ENCODE results near the gene ZNF565.
"Not testable (repeated sequence)": the region's sequence is repeated elsewhere in the genome, so short reads cannot be mapped to it uniquely, and the experiment has no call there.

Gene ZNF565

GRCh38 chr19:36215276-36216123 is 1.0 kb upstream of the ZNF565 start:
- FAIRE-seq (no peak), DNase-seq (ENCODE audit: insufficient read length, low spot score) (no peak)

DNA sequence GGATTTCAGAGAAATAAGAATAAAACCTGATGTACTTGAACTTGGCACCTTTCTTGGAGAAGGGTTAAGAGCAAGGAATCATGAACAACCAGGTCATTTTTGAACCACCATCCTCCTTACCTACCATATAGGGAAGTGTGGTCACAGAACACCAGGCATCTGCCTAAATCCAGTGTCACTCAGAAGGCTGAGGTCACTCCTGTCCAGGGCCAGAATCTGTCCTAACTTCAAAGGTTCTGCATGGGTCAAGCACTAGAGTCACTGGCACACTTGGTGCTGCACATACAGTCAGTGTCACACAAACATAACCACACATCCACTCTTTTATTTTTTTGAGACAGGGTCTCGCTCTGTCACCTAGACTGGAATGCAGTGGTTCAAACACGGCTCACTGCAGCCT is 1.6 kb downstream of the ZNF565 start:
- FAIRE-seq (no peak), DNase-seq (ENCODE audit: insufficient read length, low spot score) (no peak)

GRCh38 chr19:36210497-36210896 is 4.0 kb downstream of the ZNF565 start:
- DNase-seq (ENCODE audit: insufficient read length, low spot score) (no peak), FAIRE-seq (no peak)

- DNase-seq (ENCODE audit: insufficient read length, low spot score) (no peak), FAIRE-seq (no peak)
Observed at GRCh38 chr19:36209372-36209771, 5.1 kb downstream of the ZNF565 start.

GRCh38 chr19:36207605-36208252 is 6.7 kb downstream of the ZNF565 start:
- FAIRE-seq, result no peak
- DNase-seq (ENCODE audit: insufficient read length, low spot score), result no peak

DNA sequence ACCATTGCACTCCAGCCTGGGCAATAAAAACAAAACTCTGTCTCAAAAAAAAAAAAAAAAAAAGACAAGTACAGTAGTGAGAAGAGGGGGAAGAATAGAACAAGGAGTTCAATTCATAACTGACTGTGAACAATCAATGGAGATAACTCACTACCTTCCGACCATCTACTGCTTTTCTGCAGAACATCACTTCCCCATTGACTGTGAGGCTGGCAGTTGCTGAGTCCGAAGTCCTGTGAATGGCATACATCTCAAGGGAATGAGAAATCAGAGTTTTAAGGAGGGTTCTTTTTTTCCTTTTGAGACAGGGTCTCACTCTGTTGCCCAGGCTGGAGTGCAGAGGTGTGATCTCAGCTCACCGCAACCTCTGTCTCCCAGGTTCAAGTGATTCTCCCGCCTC is 11.2 kb downstream of the ZNF565 start:
- no peak for FAIRE-seq
- no peak for DNase-seq (ENCODE audit: insufficient read length, low spot score)

DNA sequence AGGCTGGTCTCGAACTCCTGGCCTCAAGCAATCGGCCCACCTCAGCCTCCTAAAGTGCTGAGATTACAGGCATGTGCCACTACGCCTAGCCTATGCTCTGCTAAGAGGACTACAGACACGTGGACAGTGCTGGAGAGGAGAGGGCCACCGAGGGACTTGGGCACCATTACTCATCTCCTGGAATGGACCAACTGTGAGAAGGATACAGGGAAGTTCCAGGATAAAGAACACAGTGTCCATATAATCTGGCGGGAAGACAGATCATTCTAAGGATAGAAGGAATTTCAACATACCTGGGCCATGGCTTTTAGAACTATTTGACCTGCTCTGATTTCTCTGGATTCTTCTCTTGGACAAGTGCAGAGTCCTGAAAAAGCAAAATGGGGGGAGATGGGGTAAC is 12.8 kb downstream of the ZNF565 start:
- no peak for DNase-seq (ENCODE audit: insufficient read length, low spot score)
- FAIRE-seq, result no peak

DNA sequence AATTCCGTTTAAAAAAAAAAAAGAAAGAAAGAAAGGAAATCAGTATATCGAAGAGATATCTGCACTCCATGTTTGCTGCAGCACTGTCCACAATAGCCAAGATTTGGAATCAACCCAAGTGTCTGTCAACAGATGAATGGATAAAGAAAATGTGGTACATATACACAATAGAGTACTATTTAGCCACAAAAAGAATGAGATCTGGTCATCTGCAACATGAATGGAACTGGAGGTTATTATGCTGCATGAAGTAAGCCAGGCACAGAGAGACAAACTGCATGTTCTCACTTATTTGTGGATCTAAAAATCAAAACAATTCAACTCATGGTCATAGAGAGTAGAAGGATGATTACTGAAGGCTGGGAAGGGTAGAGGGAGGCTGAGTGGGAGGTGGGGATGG is 16.3 kb downstream of the ZNF565 start:
- DNase-seq (ENCODE audit: insufficient read length, low spot score) (no peak), FAIRE-seq (no peak)

- DNase-seq (ENCODE audit: insufficient read length, low spot score) (no peak), FAIRE-seq (no peak)
Observed at GRCh38 chr19:36196249-36196648, 18.2 kb downstream of the ZNF565 start.

GRCh38 chr19:36186722-36187121 is 27.7 kb downstream of the ZNF565 start:
- not testable (repeated sequence) for DNase-seq (ENCODE audit: insufficient read length, low spot score); FAIRE-seq

DNA sequence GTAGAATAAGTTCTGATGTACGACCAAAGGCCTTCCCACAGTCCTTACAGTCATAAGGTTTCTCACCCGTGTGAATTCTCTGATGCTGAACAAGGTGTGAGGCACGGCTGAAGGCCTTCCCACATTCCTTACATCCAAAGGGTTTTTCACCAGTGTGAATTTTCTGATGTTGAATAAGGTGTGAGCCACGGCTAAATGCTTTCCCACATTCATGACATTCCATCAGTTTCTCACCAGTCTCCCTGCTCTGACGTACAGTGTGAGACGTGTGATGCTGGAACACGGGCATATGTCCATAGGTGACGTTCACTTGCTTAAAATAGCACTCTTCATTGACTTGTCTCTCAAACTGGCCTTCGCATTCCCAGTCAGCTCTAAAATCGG is 31.2 kb downstream of the ZNF565 start:
- FAIRE-seq, result no peak
- no peak for DNase-seq (ENCODE audit: insufficient read length, low spot score)

GRCh38 chr19:36182612-36183244 is 31.7 kb downstream of the ZNF565 start:
- DNase-seq (ENCODE audit: insufficient read length, low spot score) (no peak), FAIRE-seq (no peak)

- FAIRE-seq; DNase-seq (ENCODE audit: insufficient read length, low spot score): not testable (repeated sequence)
Observed at GRCh38 chr19:36179077-36179476, 35.4 kb downstream of the ZNF565 start.

DNA sequence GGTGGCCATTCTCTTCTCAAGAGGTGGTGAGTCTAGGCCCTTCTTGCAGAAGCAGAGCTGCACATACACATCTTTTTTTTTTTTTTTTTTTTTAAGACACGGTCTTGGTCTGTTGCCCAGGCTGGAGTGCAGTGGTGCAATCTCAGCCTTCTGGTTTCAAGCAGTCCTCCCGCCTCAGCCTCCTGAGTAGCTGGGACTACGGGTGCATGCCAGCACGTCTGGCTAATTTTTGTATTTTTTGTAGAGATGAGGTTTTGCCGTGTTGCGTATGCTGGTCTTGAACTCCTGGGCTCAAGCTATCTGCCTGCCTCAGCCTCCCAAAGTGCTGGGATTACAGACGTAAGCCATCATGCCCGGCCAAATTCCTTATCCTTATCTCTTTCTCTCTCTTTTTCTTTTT is 40.6 kb downstream of the ZNF565 start:
- not testable (repeated sequence) for FAIRE-seq; DNase-seq (ENCODE audit: insufficient read length, low spot score)

GRCh38 chr19:36172852-36173251 is 41.6 kb downstream of the ZNF565 start:
- DNase-seq (ENCODE audit: insufficient read length, low spot score) (no peak), FAIRE-seq (no peak)

- DNase-seq (ENCODE audit: insufficient read length, low spot score) (no peak), FAIRE-seq (no peak)
Observed at GRCh38 chr19:36169084-36169760, 45.2 kb downstream of the ZNF565 start.

- no peak for FAIRE-seq
- DNase-seq (ENCODE audit: insufficient read length, low spot score), result no peak
Observed at GRCh38 chr19:36163813-36164212, 50.7 kb downstream of the ZNF565 start.

DNA sequence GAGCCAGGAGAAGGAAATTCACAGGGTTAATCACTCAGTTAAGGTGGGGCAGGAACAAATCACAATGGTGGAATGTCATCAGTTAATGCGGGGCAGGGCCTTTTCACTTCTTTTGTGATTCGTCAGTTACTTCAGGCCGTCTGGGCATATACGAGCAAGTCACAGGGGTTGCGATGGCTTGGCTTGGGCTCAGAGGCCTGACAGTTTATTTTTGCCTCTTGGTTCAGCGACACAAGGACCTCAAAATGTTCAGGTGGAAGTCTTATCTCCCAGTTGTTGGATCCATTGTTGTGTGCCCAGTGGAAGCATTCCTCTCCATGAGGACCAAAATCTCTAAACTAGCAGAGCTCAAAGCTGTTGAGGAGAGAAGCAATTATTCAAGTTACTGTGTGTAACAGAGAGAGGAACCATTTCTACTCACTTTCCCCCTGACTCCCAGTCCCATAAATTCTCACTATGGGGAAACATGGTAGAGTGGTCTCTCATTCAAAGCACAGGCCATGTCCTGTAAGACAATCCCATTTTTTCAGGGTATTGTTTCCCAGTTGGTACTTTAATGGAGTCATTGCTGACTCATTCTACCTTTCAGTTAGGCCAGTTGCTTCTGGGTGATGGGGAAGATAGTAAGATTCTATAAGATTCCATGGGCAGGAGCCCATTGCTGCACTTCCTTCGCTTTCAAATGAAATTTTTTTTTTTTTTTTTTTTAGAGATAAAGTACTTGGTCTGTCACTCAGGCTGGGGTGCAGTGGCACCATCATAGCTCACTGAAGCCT is 53.5 kb downstream of the ZNF565 start:
- no peak for FAIRE-seq
- no peak for DNase-seq (ENCODE audit: insufficient read length, low spot score)

DNA sequence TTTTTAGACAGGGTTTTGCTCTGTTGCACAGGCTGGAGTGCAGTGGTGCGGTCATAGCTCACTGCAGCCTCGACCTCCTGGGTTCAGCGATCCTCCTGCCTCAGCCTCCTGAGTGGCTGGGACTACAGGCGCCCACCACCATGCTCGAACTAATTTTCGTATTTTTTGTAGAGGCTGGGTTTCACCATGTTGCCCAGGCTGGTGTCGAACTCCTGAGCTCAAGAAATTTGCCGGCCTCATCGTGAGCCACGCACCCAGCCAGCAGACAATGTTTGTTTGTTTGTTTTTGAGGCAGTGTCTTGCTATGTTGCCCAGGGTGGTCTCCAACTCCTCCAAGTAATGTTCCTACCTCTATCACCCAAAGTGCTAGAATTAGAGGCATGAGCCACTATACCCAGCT is 61.3 kb downstream of the ZNF565 start:
- DNase-seq (ENCODE audit: insufficient read length, low spot score) (no peak), FAIRE-seq (no peak)

- no peak for FAIRE-seq
- DNase-seq (ENCODE audit: insufficient read length, low spot score), result no peak
Observed at GRCh38 chr19:36152352-36153091, 61.9 kb downstream of the ZNF565 start, which contains the start of gene COX7A1. TSS of gene COX7A1 (minus strand) at chr19:36152447. CDS start at chr19:36152407, 40 bp downstream.

All from HTR-8/SVneo (cell line).